Activated CD8-positive, alpha-beta T cell treated with anti-CD3 and anti-CD28 coated beads for 36 hours (primary cell): ENCODE data around the gene GTPBP1. TPM values are rescaled to one million over a fixed set of nuclear protein-coding genes. Genes with fewer than 3 reads are reported as not detected.

Experiments used
- ATAC-seq: fragments of 200-7000 bp; cut with Tn5 transposase; one replicate; pipeline ENCODE4 v1.10.0; 2021; ENCODE audit warnings: mild to moderate bottlenecking, moderate library complexity
- CTCF ChIA-PET: fragments of 350-600 bp; sonication (Branson Sonifier 250); formaldehyde crosslinking; loops from one replicate; lab custom pipeline; 2021; ENCODE audit warnings: antibody characterized with exemption; lab: Charles Lee
- POLR2A ChIA-PET: fragments of 350-600 bp; sonication (Branson Sonifier 250); formaldehyde crosslinking; loops from one replicate; lab custom pipeline; 2021; ENCODE audit warnings: antibody characterized with exemption; lab: Charles Lee
- DNase-seq: peaks from one replicate; pipeline ENCODE4 v3.0.0-alpha.2; 2020
- H3K27ac Mint-ChIP-seq: one replicate; pipeline ENCODE4 v1.8.0; 2021; ENCODE audit warnings: mild to moderate bottlenecking, mixed read lengths
- H3K27me3 Mint-ChIP-seq: one replicate; pipeline ENCODE4 v1.8.0; 2021; ENCODE audit warnings: mixed read lengths
- H3K36me3 Mint-ChIP-seq: one replicate; pipeline ENCODE4 v1.8.0; 2021; ENCODE audit warnings: low read depth, mixed read lengths
- H3K4me1 Mint-ChIP-seq: one replicate; pipeline ENCODE4 v1.8.0; 2021; ENCODE audit warnings: low read depth, mixed read lengths
- H3K4me3 Mint-ChIP-seq: one replicate; pipeline ENCODE4 v1.8.0; 2021; ENCODE audit warnings: mild to moderate bottlenecking, moderate library complexity, mixed read lengths
- H3K9me3 Mint-ChIP-seq: one replicate; pipeline ENCODE4 v1.8.0; 2021; ENCODE audit warnings: mixed read lengths
- CTCF ChIP-seq: fragments of 200-600 bp; IDR thresholded peaks from one replicate; pipeline ENCODE4 v1.8.0; 2022; ENCODE audit warnings: antibody characterized with exemption, mild to moderate bottlenecking
- intact Hi-C: fragments of 100-400 bp; cut with micrococcal nuclease; formaldehyde crosslinking; loops from one replicate; pipeline ENCODE4 v1.10.0; 2022
- total RNA-seq, 2 experiments: library from RNA; stranded (reverse); gene quantifications; one replicate each; pipeline ENCODE4 v1.2.3, GENCODE V29; 2021

The GTPBP1 gene
- total RNA-seq, 2 experiments from 2014 or later = 93.3 to 97.6 TPM

DNA sequence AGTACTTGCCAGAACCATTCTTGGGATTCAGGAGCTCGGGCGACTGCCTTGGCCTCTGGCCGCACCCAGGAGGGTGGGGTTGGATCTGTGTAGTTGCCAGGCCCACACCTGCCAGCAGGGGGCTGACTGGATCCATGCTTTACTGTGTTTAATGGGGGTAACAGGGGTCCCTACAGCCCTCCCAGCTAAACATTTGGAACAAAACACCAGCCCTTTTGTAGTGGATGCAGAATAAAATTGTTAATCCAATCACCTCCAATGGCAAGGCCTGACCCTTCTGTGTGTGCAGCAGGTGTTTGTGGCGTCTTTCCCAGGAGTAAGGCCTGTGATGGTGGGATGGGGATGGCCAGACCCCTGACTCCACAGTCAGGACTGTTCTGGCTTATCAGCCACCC, 27.6 kb downstream of the GTPBP1 start:
- POLR2A ChIA-PET = interaction anchor here (1.6 to 41.0 kb wide), 3 partner anchors 8 to 52 kb away, joined by 3 to 905 read pairs (median 905); partner anchors contain the start of genes GTPBP1, SUN2 and TOMM22
- intact Hi-C loops = no loop called here
- TF ChIP-seq CTCF = peak; percentile 94

GRCh38 chr22:38733724-38734381, 28.1 kb downstream of the GTPBP1 start:
- H3K9me3 Mint-ChIP-seq = no peaks in the 10 kb centered on the region
- peak overlapping the region; percentile 69 for H3K27ac Mint-ChIP-seq
- H3K36me3 Mint-ChIP-seq = peaks cover 48% of the 10 kb centered on the region
- ChIA-PET POLR2A (interaction anchor here (0.6 to 41.0 kb wide), 5 partner anchors 8 to 52 kb away, joined by 3 to 905 read pairs (median 4); partner anchors contain the start of genes GTPBP1, SUN2 and TOMM22), CTCF (interaction anchor here (0.8 to 6.2 kb wide), 14 partner anchors 9 to 681 kb away, joined by 3 to 73 read pairs (median 4); no protein-coding TSS in a partner anchor)
- DNase-seq (no peak), ATAC-seq (peak; percentile 5)
- H3K4me3 Mint-ChIP-seq = no peak overlapping the region
- intact Hi-C loops = no loop called here
- no peaks in the 10 kb centered on the region for H3K27me3 Mint-ChIP-seq
- H3K4me1 Mint-ChIP-seq = peaks cover 40% of the 10 kb centered on the region
- no peak for TF ChIP-seq CTCF

More for the DNA sequence above, 27.6 kb downstream of the GTPBP1 start:
- ATAC-seq = peak; percentile 61
- Mint-ChIP-seq H3K4me3 (peak overlapping the region; percentile 3), H3K36me3 (peaks cover 49% of the 10 kb centered on the region), H3K27me3 (no peaks in the 10 kb centered on the region), H3K27ac (peak overlapping the region; percentile 69), H3K9me3 (no peaks in the 10 kb centered on the region), H3K4me1 (peaks cover 38% of the 10 kb centered on the region)
- DNase-seq = peak; percentile 71
- CTCF ChIA-PET = interaction anchor here (0.6 to 6.2 kb wide), 13 partner anchors 9 to 681 kb away, joined by 3 to 73 read pairs (median 5); no protein-coding TSS in a partner anchor

DNA sequence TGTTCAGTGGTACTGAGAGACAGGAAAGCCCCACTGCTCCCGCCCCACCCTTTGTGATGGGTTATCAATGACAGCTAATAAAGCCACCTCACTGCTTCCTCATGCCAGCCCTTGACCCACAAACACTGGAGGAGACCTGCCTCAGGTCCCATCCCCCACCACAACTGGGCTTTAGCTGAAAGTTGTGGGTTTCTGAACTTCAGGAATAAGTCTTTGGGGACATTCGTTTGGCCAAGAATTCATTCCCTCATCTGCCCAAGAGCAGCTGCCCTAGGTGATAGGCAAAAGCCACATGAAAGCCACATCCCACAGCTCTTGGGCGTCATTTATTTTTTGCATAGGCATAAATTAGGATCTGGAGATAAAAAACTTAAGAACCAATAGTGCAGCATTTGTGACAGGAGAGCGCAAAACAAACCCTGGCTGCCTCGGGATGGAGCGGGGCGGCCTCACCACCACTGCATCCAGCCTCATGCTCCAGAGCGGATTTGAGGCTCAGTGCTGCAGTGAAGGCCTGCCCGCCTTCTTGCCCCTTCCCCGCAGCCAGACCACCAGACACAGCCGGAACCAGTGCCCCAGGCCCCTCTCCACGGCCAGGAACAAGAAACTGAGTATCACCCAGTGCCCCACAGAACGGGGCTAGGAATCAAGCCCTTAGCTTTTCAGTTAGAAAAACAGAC, 28.8 kb downstream of the GTPBP1 start:
- ChIA-PET POLR2A (interaction anchor here (0.6 to 41.0 kb wide), 5 partner anchors 7 to 53 kb away, joined by 3 to 905 read pairs (median 4); partner anchors contain the start of genes GTPBP1, SUN2 and TOMM22), CTCF (interaction anchor here (0.8 to 6.2 kb wide), 11 partner anchors 8 to 269 kb away, joined by 3 to 73 read pairs (median 4); no protein-coding TSS in a partner anchor)
- Mint-ChIP-seq H3K27me3 (no peaks in the 10 kb centered on the region), H3K4me1 (peaks cover 40% of the 10 kb centered on the region), H3K9me3 (no peaks in the 10 kb centered on the region), H3K27ac (peak overlapping the region; percentile 69), H3K36me3 (peaks cover 48% of the 10 kb centered on the region), H3K4me3 (no peak overlapping the region)
- no peak for TF ChIP-seq CTCF
- DNase-seq (no peak), ATAC-seq (no peak)
- intact Hi-C loops = no loop called here

DNA sequence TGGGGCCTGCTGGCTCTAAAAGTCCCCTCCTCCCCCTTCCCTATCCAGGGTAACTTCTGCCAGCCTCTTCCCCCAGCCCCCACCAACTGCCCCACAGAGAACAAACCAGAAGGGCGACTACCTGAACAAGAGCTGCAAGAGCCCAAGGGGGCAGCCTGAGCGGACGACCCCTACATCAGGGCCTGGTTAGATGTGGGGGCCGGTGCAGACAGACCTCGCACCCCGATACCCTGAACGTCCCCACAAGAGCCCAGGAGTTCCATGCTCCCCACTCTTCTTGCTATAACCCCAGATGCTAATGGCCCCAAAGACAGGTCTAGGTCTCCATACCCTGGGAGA, 29.4 kb downstream of the GTPBP1 start:
- H3K36me3 Mint-ChIP-seq = peaks cover 48% of the 10 kb centered on the region
- H3K4me1 Mint-ChIP-seq = peaks cover 42% of the 10 kb centered on the region
- H3K27me3 Mint-ChIP-seq = no peaks in the 10 kb centered on the region
- peak overlapping the region; percentile 85 for H3K27ac Mint-ChIP-seq
- H3K4me3 Mint-ChIP-seq = no peak overlapping the region
- no peaks in the 10 kb centered on the region for H3K9me3 Mint-ChIP-seq
- intact Hi-C loops = no loop called here
- no peak for TF ChIP-seq CTCF
- CTCF ChIA-PET = interaction anchor here (1.2 to 6.2 kb wide), 7 partner anchors 7 to 108 kb away, joined by 3 to 73 read pairs (median 18); no protein-coding TSS in a partner anchor
- POLR2A ChIA-PET = interaction anchor here (0.7 to 41.0 kb wide), 4 partner anchors 7 to 254 kb away, joined by 3 to 905 read pairs (median 454); partner anchors contain the start of genes GTPBP1 and SUN2
- ATAC-seq (no peak), DNase-seq (no peak)
